HG03565 (cell line): ENCODE data around the gene CTNS.
"Not testable (repeated sequence)": the region's sequence is repeated elsewhere in the genome, so short reads cannot be mapped to it uniquely, and the experiment has no call there.

Experiments
- ATAC-seq: cut with Tn5 transposase; IDR thresholded peaks from one replicate; pipeline ENCODE4 v1.9.1; 2021; ENCODE audit warnings: mild to moderate bottlenecking, moderate library complexity; ENCODE audit not compliant: unreplicated experiment

CTNS gene

DNA sequence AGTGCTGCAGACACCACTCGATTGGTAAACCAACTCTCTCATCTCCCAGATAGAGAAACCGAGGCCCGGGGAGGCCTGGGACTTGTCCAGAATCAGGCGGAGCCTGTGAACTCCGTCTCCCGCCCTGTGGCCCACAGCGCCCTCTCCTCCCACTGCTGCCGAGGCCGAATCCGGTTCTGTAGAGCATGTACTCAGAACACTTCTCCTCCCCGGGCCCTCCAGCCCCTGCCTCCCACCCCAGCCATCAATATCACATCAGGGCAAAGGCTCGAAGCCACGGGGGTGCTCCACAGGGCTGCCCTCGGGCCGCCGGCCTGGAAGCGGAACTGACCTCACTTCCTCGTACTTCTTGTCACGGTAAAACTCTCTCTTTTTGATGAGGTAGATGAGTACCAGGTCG is 45.0 kb downstream of the CTNS start:
- no peak for ATAC-seq

DNA sequence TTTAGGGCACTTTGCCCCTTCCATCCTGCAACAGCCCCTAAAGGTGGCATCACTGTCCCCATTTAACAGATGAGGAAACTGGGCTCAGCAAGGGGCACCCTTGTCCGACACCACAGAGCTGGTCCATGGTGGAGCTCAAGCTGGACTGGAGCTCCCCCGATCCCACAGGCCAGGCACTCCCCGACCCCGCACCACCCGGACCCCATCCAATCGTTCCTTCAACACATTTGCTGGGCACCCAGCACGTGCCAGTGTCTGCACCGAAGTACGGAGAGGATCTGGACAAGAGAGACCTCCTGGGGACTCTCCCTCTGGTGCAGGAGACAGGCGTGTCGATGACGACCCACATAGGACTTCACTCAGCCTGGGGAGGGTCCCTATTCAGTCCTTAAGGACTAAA is 45.5 kb downstream of the CTNS start:
- ATAC-seq = no peak

DNA sequence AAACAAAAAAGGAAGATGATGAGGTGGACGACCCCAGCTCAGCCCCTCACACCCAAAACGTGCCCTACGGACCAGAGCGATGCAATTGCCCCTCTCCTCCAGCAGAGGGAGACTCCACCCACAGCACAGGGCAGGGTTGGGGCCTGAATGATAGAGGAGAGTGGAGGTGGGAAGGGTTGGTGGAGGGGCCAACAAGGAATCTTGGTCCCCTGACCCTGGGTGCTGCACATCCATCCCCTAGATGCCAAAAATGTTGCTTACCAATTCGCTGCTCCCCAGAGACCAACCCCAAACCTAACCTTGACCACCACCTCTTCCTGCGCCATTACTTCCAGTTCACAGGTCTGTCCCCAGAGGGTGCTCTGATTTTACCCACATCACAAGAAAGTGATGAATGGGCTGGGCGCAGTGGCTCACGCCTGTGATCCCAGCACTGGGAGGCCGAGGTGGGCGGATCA is 46.5 kb downstream of the CTNS start:
- ATAC-seq = no peak

DNA sequence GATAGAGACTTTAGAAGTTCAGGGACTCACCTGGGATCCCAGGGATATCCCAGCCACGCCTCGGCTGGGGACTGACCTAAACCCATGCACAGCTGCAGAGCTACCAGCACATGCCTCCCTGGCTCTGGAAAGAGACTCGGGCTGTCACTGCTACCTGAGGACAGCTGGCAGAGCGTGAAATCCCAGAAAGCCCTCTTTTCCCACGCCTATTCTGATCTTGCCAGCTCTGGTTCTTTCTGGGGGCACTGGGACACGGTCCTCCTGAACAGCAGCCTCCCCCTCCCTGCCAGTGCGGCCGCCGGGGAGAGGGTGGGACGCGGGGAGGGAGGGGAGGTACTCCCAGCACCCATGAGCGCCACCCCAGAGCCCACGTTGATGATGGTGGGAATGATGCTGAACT is 48.6 kb downstream of the CTNS start:
- ATAC-seq = no peak

DNA sequence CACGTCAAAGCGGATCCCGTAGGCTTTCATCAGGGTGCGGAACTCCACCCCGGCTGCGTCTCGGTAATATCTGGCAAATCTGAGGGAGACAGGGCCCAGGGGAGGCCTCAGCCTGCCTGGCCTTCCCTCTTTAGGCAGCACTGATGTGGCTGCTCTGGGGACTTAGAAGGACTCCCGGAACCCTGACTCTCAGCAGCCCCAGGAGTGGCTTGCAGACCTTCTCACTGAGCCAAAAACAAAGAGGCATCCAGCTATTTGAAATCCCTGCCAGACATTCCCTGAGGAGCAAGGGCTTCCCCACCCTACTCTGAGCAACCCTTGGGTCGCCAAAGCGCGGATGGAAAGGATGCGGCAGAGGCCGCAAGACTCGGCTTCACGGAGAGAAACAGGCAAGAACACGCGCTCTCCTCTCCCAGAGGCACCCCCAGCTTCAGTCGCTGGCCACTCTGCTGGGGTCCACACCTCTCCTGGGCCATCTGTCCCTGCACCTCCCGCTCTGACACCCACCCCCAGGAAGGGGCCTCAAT is 51.5 kb downstream of the CTNS start:
- ATAC-seq = no peak

DNA sequence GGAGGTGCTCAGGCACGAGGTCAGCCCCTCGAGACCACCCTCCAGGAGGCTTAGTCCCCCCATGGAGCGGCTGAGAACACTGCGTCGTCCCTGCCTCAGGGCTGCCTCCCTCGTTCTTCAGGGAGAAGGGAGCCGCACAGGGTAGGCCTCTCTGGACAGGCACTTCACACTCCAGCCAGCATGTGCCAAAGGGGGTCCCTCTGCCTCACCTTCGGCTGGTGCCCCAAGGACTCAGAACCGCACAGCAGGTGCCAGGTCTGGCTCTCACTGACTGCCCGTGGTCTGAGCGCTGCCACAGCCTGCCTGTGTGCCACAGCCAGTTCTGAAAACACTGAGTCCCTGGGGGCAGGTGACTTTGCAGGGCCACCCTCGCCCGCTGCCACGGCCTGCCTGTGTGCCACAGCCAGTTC is 52.3 kb downstream of the CTNS start:
- no peak for ATAC-seq

DNA sequence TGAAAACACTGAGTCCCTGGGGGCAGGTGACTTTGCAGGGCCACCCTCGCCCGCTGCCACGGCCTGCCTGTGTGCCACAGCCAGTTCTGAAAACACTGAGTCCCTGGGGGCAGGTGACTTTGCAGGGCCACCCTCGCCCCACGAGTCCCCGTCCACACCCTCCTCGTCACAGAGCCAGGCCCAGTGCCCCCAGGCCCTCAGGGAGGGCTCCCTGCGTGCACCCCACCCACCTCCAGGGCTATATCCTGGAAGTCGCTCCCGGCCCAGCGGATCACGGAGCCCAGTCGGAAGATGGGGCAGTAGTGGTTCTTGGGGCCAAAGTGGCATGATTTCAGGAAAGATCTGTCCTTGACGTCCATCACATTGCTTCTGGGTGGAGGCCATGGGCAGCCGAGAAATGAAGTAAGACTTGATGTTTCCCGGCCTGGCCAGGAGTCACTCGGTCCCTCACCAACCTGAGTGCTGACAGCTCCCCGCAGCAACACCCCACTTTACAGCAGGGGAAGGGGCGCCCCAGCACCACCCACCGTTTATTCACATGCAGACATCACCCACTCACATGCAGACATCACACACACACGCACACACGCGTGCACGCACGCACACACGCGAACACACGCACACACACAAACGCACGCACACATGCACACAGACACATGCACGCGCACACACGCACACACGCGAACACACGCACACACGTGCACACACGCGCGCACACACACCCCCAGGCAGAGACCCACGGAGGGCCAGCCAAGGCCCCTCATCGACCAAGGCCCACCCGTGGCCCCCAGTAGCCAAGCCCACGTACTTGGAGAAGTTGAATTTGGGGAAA is 52.9 kb downstream of the CTNS start:
- ATAC-seq = no peak

DNA sequence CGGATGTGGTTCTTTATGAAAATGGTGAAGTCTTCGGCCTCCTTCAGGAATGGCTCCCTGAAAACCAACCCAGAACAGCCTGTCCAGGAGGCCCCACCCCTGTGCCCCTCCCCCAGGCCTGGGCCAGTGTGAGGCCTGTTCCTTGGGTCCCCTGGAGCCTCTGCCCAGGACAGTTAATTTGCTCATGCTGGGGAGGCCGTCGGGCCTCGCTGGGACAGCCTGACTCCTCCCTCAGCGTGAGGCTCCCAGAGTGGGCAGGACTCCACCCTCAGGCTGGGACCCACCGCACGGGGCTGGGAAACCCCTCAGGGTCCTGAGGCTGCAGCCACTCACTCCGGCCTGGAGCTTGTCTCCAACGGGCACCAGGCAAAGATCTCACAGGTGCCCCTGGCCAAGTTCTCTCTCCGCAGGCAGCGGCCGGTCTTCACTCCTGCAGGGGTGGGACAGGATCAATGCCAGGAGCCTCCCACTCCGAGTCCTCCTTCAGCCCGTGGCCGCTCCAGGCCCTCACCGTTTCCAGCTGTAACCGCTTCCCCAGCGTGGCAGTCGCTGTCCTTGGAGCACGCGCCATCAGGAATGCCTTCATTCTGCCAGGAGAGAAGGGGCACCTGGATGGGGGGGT is 53.6 kb downstream of the CTNS start:
- no peak for ATAC-seq

DNA sequence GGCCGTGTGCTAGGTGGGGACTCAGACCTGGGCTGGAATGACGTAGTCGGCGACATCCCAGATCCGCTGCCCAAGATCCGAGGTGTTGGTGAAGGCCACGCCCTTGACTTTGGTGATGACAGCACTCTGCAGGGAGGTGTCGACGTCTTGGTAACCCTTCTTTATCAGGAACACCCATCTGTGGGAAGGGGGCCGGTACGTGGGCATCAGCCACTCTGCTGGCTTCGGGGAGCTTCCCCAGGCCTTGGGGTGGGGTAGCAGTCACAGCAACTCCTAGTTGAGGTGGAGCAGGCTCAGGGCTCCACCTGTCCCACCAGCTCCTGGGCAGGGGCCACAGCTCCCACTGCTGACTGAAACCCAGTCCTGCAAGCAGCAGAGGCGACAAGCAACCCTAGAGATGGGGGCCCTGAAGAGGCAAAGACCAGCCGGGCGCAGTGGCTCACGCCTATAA is 55.1 kb downstream of the CTNS start:
- ATAC-seq = no peak

DNA sequence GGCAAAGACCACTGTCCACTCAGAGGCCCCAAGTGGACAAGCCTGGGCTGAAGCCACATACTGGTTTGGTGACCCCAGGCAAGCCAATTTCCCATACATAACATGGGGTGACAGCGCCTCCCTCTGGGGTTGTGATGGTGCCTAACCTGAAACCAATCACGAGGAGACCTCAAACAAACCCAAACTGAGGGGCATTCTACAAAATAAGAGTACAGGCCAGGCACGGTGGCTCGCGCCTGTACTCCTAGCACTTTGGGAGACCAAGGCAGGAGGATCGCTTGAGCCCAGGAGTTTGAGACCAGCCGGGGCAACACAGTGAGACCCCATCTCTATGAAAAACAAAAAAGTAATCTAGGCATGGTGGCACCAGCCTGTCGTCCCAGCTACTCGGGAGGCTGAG is 55.8 kb downstream of the CTNS start:
- no peak for ATAC-seq

DNA sequence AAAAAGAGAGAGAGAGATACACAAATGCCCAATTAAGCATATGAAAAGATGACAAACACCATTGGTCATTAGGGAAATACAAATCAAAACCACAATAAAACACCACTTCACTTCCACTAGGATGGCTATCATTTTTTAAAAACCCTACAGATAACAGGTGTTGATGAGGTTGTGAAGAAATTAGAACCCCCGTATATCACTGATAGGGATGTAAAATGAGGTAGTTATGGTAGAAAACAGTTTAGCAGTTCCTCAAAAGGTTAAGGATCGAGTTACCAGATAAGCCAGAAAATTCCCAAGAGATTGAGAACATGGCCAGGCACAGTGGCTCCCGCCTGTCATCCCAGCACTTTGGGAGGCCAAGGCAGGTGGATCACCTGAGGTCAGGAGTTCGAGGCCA is 56.6 kb downstream of the CTNS start:
- no peak for ATAC-seq

DNA sequence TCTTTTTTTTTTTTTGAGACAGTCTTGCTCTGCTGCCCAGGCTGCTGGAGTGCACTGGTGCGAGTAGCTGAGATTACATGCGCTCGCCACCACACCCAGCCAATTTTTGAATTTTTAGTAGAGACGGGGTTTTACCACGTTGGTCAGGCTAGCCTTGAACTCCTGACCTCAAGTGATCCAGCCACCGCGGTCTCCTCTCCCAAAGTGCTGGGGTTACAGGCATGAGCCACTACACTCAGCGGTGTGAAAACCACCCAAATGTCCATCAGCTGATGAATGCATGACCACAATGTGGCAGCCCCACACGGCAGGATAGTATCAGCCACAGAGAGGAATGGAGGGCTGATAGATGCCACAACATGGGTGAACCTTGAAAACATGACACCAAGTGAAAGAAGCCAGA is 57.3 kb downstream of the CTNS start:
- peak; percentile 54 for ATAC-seq

DNA sequence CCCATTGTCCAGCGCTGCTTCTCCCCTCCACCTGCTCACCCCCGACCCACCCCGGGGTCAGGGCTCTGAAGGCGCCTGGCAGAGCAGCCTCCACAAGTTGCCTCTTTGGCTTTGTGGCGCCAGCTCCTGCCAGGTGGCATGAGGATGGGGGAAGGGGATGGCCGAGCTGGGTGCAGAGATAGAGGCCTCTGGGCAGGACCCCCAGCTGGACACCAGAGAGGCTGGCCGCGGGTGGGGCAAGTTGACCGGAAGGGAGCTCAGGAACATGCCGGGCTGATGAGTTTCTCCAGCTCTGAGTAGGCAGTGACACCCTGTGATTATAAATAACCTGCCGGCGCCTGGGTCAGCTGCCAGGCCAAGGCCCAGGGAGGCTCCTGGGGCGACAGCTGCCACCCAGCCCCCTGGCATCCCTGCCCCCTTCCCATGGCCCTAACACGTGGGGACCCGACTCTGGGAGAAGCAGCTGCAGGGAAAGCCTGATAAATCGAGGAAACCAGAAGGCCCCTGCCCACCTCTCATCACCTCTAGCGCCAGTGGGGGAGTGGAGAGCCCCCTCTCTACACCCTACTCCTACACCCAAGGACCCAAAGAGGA is 58.7 kb downstream of the CTNS start:
- no peak for ATAC-seq

DNA sequence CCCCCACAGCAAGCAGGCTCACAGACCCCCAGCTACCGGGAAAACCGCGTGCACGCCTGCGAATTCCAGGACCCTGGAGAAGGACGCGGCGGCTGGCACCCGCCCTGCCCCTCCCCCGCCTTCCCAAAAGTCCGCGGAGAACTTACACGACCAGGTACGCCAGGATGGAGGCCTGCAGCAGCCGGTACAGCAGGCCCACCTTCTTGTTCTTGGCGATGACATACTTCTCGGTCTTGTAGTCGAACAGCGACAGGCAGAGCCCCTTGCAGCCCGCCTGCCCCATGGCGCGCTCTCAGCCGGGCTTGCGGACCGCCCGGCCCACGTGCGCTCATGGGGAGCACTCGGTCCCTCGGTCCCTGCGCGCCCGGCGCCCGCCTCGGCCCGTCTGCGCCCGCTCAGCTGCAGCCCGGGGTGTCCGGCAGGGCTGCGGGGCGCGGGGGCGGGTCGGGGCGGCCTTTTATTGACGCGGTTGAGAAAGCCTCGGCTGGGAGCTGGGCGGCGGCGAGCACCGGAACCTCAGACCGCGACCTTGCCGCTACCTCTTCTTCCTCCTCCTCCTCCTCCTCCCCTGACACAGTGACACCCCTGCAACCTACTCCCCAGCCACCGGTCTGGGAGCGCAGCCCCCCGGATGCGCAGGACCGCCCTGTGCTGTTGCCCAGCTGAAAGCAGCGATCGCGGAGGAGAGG is 59.3 kb downstream of the CTNS start, which contains the start of gene P2RX5:
Gene P2RX5 (minus strand): TSS at position 433 of the 689 bp plus-strand sequence. CDS start 150 bp downstream, at position 283.
- no peak for ATAC-seq

DNA sequence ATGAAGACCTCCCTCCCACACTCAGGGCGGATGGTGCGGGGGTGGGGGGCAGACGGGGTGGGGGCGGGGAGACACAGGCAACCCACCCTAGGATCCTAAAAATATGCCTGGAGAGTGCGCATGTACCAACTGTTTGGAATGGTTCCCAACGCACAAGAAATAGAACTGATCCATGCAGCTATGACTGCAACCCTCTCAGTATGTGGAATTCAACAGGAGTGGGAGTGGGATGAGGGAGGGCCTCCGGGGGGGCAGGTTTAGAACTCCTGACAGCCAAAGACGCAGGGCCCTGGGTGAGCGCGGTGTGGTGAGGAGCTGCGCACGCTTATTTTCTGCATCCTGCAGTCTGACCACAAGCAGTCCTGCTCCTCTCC is 60.5 kb downstream of the CTNS start:
- ATAC-seq = no peak

DNA sequence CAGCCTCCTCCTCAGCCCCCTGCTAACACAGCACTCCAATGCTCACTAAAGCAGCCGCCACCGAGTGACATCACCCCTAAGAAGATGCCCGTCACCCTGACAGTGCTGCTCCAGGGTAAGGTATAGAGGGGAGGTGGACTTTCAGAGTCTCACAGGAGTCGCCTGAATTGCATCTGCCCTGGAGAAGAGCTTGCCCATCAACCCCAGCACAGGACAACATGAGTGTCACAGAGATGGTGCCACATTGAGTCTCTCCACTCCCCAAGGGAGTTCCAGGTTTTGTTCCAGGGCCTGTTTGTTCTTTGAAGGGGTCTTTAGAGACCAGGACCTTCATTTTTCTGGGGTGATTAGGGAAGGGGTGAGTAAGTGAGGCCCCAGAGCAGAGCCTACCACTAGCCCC is 61.6 kb downstream of the CTNS start:
- no peak for ATAC-seq

DNA sequence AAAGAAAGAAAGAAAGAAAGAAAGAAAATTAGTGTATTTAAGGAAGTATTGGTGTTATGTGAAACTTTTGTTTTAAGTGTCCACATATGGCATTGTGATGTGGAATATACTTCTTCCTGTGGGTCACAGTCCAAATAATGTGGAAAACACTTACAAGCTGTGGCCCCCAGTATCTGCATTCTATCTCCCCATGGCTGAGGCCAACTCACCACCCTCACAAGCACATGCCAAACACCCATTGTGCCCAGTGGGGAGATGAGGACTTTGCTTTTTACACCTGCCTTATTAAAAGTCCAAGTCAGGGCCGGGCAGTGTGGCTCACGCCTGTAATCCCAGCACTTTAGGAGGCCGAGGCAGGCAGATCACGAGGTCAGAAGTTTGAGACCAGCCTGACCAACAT is 63.4 kb downstream of the CTNS start:
- no peak for ATAC-seq

DNA sequence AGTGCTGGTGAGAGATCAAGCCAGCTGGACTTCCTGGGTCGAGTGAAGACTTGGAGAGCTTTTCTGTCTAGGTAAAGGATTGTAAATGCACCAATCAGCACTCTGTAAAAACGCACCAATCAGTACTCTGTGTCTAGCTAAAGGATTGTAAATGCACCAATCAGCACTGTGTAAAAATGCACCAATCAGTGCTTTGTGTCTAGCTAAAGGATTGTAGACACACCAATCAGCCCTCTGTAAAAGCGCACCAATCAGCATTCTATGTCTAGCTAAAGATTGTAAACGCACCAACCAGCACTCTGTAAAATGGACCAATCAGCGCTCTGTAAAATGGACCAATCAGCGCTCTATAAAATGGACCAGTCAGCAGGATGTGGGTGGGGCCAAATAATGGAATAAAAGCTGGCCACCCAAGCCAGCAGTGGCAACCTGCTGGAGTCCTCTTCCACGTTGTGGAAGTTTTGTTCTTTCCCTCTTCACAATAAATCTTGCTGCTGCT is 65.5 kb downstream of the CTNS start:
- not testable (repeated sequence) for ATAC-seq

DNA sequence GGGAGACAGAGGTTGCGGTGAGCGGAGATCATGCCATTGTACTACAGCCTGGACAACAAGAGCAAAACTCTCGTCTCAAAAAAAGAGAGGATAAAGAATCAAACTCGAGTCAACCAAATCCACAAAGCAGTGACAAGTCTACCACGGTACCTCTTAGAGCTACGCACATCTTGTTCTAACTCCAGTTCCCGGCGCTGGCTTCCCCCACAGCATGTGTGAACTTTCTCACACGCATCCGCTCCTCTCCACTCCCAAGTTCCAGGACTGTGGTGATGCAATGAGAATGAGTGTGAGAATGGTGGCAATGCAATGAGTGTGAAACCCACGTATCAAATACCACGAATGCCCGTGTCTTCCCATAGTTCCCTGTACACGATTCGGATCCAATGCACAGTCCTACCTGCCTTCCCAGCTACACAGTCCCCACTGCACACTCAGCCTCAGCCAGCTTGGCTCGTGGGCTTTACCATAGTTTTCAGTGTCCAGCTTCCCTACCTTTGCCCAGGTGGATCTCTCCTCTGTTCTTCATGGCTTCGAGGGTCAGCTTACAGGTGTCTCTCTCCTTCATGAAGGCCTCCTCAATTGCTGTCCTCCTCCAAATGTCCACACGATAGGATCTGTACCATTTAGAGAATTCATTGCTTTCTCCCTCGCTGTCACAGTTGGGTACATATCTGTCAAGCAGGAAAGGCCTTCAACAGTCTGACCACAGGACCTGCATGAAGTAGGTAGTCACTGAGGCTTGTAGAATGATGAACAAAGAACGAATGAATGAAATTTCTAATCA is 68.6 kb downstream of the CTNS start:
- no peak for ATAC-seq

DNA sequence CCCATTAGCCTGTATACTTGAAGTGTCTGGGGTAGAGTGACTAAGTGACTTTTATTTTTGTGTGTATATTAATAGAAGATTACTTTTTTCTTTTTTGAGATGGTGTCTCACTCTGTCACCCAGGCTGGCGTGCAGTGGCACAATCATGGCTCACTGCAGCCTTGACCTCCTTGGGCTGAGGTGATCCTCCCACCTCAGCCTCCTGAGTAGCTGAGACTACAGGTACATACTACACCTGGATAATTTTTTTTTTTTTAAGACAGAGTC is 69.1 kb downstream of the CTNS start:
- not testable (repeated sequence) for ATAC-seq
